GM12864 (cell line): Measurements from ENCODE around the gene ZNF683.
"Not testable (repeated sequence)": the region's sequence is repeated elsewhere in the genome, so short reads cannot be mapped to it uniquely, and the experiment has no call there.

Experiments
- DNase-seq: peaks from one replicate; pipeline ENCODE4 v3.0.0-alpha.2; 2011; ENCODE audit warnings: low read depth
- H3K4me3 ChIP-seq: 2 replicates; pipeline ENCODE4 v1.5.1; 2011; ENCODE audit warnings: mild to moderate bottlenecking, low read depth, low read length, control low read depth
- CTCF ChIP-seq: IDR thresholded peaks from 2 replicates; pipeline ENCODE4 v1.5.1; 2011; ENCODE audit warnings: low read depth, mild to moderate bottlenecking, moderate library complexity, low read length, control low read depth, inconsistent platforms; ENCODE audit errors: missing control alignments

ZNF683 gene

GRCh38 chr1:26336477-26337205, 35.9 kb downstream of the ZNF683 start:
- TF ChIP-seq CTCF = no peak
- no peak for DNase-seq

GRCh38 chr1:26335774-26336476, 36.6 kb downstream of the ZNF683 start:
- H3K4me3 ChIP-seq = peak overlapping the region; percentile 42
- TF ChIP-seq CTCF = no peak
- DNase-seq = no peak

More at GRCh38 chr1:26336477-26337205, 35.9 kb downstream of the ZNF683 start:
- H3K4me3 ChIP-seq = peak overlapping the region; percentile 42

DNA sequence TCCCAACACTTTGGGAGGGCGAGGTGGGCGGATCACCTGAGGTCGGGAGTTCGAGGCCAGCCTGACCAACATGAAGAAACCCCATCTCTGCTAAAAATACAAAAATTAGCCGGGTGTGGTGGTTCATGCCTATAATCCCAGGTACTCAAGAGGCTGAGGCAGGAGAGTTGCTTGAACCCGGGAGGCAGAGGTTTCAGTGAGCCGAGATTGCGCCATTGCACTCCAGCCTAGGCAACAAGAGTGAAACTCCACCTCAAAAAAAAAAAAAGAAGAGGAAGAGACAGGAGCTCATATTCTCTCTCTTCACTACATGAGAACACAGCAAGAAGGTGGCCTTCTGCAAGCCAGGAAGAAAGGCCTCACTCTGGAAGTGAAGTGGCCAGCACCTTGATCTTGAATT, 39.2 kb downstream of the ZNF683 start:
- DNase-seq, H3K4me3 ChIP-seq: not testable (repeated sequence)

GRCh38 chr1:26330276-26330675, 42.3 kb downstream of the ZNF683 start:
- no peak for TF ChIP-seq CTCF
- no peak overlapping the region for H3K4me3 ChIP-seq
- no peak for DNase-seq

DNA sequence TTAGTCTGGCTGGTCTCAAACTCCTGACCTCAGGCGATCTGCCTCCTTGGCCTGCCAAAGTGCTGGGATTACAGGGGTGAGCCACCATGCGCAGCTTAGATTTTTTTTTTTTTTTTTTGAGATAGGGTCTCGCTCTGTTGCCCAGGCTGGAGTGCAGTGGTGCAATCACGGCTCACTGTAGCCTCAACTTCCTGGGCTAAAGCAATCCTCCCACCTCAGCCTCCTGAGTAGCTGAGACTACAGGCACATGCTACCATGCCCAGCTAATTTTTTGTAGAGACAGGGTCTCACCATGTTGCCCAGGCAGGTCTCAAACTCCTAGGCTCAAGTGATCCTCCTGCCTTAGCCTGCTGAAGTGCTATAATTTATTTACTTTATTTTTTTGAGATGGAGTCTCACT, 43.2 kb downstream of the ZNF683 start:
- not testable (repeated sequence) for H3K4me3 ChIP-seq, DNase-seq

DNA sequence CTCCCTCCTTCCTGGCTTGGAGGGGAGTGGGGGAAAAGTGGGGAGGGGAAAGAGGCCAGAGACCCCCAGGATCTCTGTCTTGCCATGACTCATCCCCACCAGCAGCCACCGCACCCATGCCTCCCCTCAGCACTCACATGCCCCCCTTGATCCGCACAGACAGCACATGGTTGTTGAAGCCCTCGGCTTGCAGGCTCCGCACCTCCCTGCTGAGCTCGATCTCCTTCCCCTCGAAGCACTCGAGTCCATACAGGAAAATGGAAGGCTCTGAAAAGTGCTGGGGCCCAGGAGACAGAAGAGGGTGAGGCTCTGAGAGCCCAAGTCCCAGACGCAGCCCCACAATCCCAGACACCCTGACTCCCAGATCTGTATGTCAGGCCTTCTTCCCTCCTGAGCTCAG, 44.0 kb downstream of the ZNF683 start:
- no peak for DNase-seq
- H3K4me3 ChIP-seq = no peak overlapping the region
- no peak for TF ChIP-seq CTCF

DNA sequence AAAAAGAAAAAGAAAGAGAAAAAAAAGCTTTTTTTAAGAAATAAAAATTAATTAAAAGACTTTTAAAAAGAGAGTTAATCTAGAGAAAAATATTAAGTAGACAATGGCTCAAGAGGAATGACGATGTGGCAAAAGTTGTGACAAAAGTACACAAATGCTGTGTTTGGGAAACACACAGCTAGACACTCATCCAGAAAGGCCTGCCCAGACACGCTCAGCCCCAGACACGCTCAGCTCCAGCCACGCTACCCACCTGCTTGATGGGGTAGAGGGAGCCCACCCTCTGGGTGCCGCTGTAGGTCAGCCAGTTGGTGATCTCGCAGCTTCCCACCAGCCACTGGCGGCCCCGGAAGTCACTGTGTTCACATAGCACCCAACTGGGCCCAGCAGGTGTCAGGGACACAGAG, 44.6 kb downstream of the ZNF683 start:
- no peak overlapping the region for H3K4me3 ChIP-seq
- no peak for DNase-seq
- no peak for TF ChIP-seq CTCF

GRCh38 chr1:26324550-26324949, 48.0 kb downstream of the ZNF683 start:
- TF ChIP-seq CTCF = no peak
- no peak overlapping the region for H3K4me3 ChIP-seq
- DNase-seq = no peak
